DND-41 (cell line): ENCODE measurements around the gene PTCD3.

Experiments
- ATAC-seq: fragments of 200-7000 bp; cut with Tn5 transposase; 3 replicates; pipeline ENCODE4 v1.9.1; 2021; ENCODE audit warnings: low read depth; ENCODE audit not compliant: insufficient read depth
- DNase-seq: peaks from one replicate; pipeline ENCODE4 v3.0.0-alpha.2; 2020
- H2AFZ ChIP-seq: 2 replicates; pipeline ENCODE4 v1.6.0; 2012; ENCODE audit warnings: low read depth, low read length
- H3K27ac ChIP-seq: 2 replicates; pipeline ENCODE4 v1.5.1; 2012; ENCODE audit warnings: low read length, inconsistent platforms
- H3K27me3 ChIP-seq: fragments of 200-600 bp; sonication (generic); 2 replicates; pipeline ENCODE4 v1.6.0; 2012; ENCODE audit warnings: low read length, mild to moderate bottlenecking, inconsistent platforms; ENCODE audit not compliant: insufficient read depth, poor library complexity
- H3K36me3 ChIP-seq: 2 replicates; pipeline ENCODE4 v1.5.1; 2012; ENCODE audit warnings: low read length, inconsistent platforms; ENCODE audit not compliant: insufficient read depth
- H3K4me1 ChIP-seq: 2 replicates; pipeline ENCODE4 v1.5.1; 2012; ENCODE audit warnings: mild to moderate bottlenecking, low read length; ENCODE audit not compliant: insufficient read depth
- H3K4me2 ChIP-seq: 2 replicates; pipeline ENCODE4 v1.6.0; 2012; ENCODE audit warnings: mild to moderate bottlenecking, moderate library complexity, low read length, inconsistent platforms; ENCODE audit not compliant: insufficient read depth
- H3K4me3 ChIP-seq, 2 experiments: fragments of 200-600 bp in 1 of 2; shearing (Covaris generic) in 1 of 2; 2 replicates each; pipeline ENCODE4 v1.5.1; 2012 to 2016; ENCODE audit warnings: inconsistent platforms in 2 of 2, low read length in 2 of 2, mild to moderate bottlenecking in 2 of 2, low read depth in 1 of 2, moderate library complexity in 1 of 2
- H3K79me2 ChIP-seq: 2 replicates; pipeline ENCODE4 v1.6.0; 2012; ENCODE audit warnings: low read length, inconsistent platforms; ENCODE audit not compliant: insufficient read depth
- H3K9ac ChIP-seq: 2 replicates; pipeline ENCODE4 v1.6.0; 2012; ENCODE audit warnings: low read depth, mild to moderate bottlenecking, inconsistent platforms, low read length, moderate library complexity
- H3K9me3 ChIP-seq: 2 replicates; pipeline ENCODE4 v1.5.1; 2012; ENCODE audit warnings: low read length, moderate library complexity, mild to moderate bottlenecking, inconsistent platforms; ENCODE audit not compliant: insufficient read depth, severe bottlenecking
- H4K20me1 ChIP-seq: 2 replicates; pipeline ENCODE4 v1.6.0; 2012; ENCODE audit warnings: low read length; ENCODE audit not compliant: insufficient read depth
- CTCF ChIP-seq: IDR thresholded peaks from 2 replicates; pipeline ENCODE4 v1.5.1; 2012; ENCODE audit warnings: borderline replicate concordance, low read length, moderate library complexity, mild to moderate bottlenecking; ENCODE audit not compliant: poor library complexity, severe bottlenecking; ENCODE audit errors: extremely low read depth
- EZH2 ChIP-seq: IDR thresholded peaks from 3 replicates; pipeline ENCODE4 v1.6.1; 2012; ENCODE audit warnings: borderline replicate concordance, low read depth, mild to moderate bottlenecking, moderate library complexity, low read length, inconsistent platforms; ENCODE audit not compliant: severe bottlenecking

Gene PTCD3

DNA sequence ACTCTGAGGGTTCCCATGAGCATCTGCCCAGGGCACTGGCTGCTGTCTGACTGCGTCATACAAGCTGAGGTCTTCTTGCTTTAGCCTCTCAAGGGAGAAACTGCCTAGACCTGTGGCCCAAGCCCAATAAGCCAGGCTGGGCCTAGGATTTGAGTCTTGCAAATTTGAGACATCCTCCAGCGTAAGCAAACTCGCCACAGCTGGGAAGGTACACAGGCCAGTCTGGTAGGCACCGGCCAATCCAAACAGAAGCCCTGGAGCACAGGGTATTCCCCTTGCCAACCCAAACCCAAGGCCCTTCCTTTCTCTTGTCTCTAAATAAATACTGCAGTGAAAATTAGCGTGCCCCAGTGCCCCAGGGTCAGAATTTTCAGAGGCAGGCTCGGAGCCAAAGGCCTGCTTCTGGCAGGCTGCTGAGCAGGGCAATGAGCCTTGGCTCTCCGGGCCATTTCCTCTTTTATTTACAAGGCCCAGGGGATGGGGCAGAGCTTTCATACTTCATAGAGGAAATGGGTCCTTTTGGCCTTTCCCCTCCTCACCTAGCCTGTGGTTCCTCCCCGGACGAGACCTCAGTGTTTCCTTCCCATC lies 33.7 kb upstream of the PTCD3 start:
- no peak for DNase-seq
- no peak overlapping the region for H3K4me3 ChIP-seq
- H3K9me3 ChIP-seq = no peaks in the 10 kb centered on the region
- no peak for ATAC-seq
- H3K36me3 ChIP-seq = peaks cover 92% of the 10 kb centered on the region
- no peak overlapping the region; the same call in 1 of the 2 replicates for H3K27ac ChIP-seq
- H3K79me2 ChIP-seq = no peaks in the 10 kb centered on the region
- no peaks in the 10 kb centered on the region for H3K27me3 ChIP-seq
- H3K4me2 ChIP-seq = no peak overlapping the region
- peaks cover 26% of the 10 kb centered on the region for H3K4me1 ChIP-seq
- H2AFZ ChIP-seq = no peak overlapping the region
- no peaks in the 10 kb centered on the region for H4K20me1 ChIP-seq
- TF ChIP-seq CTCF (no peak), EZH2 (no peak)
- H3K9ac ChIP-seq = no peak overlapping the region

- DNase-seq (no peak), ATAC-seq (no peak)
- peaks cover 20% of the 10 kb centered on the region for H3K4me1 ChIP-seq
- H3K4me2 ChIP-seq = no peak overlapping the region
- 0 out of 2 replicates have a peak overlapping the region, but pooled peaks have one; percentile 16 for H3K27ac ChIP-seq
- no peaks in the 10 kb centered on the region for H4K20me1 ChIP-seq
- H2AFZ ChIP-seq = no peak overlapping the region
- H3K9ac ChIP-seq = no peak overlapping the region
- no peaks in the 10 kb centered on the region for H3K27me3 ChIP-seq
- no peak overlapping the region for H3K4me3 ChIP-seq
- H3K36me3 ChIP-seq = peaks cover 95% of the 10 kb centered on the region
- H3K9me3 ChIP-seq = no peaks in the 10 kb centered on the region
- H3K79me2 ChIP-seq = no peaks in the 10 kb centered on the region
- TF ChIP-seq EZH2 (no peak), CTCF (no peak)
Measured at GRCh38 chr2:86073225-86073624, 32.8 kb upstream of the PTCD3 start.

- Histone ChIP-seq H3K4me2 (no peak overlapping the region), H3K4me1 (peaks cover 10% of the 10 kb centered on the region), H3K79me2 (no peaks in the 10 kb centered on the region; the same call in 1 of the 2 replicates), H3K9me3 (no peaks in the 10 kb centered on the region), H2AFZ (no peak overlapping the region), H3K27ac (no peak overlapping the region), H3K27me3 (no peaks in the 10 kb centered on the region), H3K9ac (no peak overlapping the region), H3K36me3 (peaks cover 95% of the 10 kb centered on the region), H4K20me1 (no peaks in the 10 kb centered on the region), H3K4me3 (no peak overlapping the region)
- ATAC-seq (no peak), DNase-seq (no peak)
- no peak for TF ChIP-seq CTCF
- TF ChIP-seq EZH2 = no peak
Measured at GRCh38 chr2:86074256-86074655, 31.8 kb upstream of the PTCD3 start.
